DMS114 treated with DMSO at 0.1 percent for 48 hours (cell line): ENCODE measurements around the gene LHPP.

Source experiments
- DNase-seq: peaks from one replicate; lab custom pipeline; 2025; ENCODE audit not compliant: unreplicated experiment; lab: John Stamatoyannopoulos, UW

Gene LHPP

DNA sequence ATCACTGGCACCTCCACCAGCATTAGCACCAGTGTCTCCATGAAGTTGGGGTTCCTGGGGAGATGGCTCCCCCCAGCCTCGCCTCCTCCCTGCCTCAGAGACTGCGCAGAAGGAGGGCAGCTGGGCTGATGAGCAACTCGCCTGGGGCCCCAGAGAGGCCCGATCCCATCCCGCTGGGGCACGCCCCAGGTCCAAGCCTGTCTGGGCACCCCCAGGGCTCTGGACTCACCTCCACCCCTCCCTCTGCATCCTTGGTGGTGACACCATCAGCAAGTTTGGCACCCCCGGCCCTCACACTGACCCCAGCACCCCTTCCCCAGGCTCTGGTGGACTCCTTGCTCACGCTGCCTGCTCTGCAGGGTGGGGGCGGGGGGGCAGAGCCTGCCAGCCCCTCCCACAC lies 89.5 kb downstream of the LHPP start:
- DNase-seq, result no peak

DNA sequence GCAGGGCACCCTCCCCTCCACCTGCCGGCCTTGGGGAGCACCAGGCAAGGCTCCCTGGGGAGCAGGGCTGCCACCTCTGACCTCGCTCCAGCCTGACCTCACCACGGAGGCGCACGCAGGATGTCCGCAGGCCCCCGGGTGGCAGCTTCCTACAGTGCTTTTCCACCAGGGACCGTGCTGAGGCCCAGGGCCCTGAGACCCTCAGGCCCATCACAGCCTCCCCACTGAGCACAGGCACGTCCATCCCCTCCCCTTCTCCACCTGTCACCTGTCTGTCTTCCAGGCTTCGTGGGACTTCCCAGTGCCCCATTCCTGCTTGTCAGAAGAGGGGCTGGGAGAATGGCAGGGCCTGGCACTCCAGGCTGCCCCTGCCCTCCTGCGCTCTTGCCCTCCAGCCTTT lies 90.1 kb downstream of the LHPP start:
- no peak for DNase-seq

- no peak for DNase-seq
Observed at GRCh38 chr10:124552691-124553276, 91.2 kb downstream of the LHPP start.

DNA sequence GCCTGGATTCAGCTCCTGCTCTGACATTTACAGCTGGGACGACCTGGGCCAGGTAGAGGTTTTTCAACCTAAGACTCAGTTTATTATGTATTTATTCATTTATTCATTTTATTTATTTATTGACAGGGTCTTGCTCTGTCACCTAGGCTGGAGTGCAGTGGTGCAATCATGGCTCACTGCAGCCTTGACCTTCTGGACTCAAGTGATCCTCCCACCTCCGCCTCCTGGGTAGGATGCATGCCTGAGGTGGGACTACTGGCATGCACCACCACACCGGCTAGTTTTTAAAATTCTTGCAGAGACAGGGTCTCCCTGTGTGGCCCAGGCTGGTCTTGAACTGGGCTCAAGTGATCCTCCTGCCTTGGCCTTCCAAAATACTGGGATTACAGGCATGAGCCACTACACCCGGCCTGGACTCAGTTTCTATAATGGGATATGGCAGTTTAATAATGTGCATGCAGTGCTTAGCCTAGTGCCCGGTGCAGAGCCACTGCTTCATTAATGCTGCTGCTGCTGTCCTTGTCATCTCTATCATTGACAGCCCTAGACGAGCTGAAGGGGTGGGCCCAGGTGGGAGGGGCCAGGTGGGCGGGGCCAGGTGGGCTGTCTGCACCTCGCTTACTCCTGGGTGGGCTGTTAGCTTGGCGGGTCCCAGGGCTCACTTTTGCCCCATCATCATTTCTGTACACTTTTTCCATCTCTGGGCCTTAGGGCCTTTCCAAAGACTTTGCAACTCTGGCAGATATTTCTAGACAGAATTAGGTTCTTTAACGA lies 92.6 kb downstream of the LHPP start:
- no peak for DNase-seq

DNA sequence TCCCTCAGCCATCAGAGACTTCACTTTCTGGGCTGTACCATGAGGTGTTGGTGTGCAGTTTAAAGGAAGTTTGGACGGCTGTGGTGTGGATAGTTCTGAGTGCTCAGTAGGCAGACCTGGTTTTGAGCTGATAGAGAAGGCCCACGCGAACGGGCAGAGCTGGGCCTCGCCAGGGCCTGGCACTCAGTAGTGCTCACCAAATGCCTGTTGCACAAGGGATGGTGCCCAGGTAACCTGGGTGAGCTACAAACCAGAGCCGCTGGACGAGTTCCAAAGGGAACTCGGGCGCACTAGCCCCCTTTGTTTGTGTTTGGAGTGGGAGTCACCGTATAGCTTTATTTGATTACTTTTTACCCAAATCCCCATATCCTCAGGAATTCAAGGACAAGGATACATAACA lies 95.5 kb downstream of the LHPP start:
- DNase-seq, result no peak

- DNase-seq, result no peak
Observed at GRCh38 chr10:124557648-124558338, 96.2 kb downstream of the LHPP start.

- no peak for DNase-seq
Observed at GRCh38 chr10:124558339-124559321, 97.0 kb downstream of the LHPP start.

- no peak for DNase-seq
Observed at GRCh38 chr10:124559372-124560132, 97.9 kb downstream of the LHPP start.

- no peak for DNase-seq
Observed at GRCh38 chr10:124560377-124561105, 98.9 kb downstream of the LHPP start.

DNA sequence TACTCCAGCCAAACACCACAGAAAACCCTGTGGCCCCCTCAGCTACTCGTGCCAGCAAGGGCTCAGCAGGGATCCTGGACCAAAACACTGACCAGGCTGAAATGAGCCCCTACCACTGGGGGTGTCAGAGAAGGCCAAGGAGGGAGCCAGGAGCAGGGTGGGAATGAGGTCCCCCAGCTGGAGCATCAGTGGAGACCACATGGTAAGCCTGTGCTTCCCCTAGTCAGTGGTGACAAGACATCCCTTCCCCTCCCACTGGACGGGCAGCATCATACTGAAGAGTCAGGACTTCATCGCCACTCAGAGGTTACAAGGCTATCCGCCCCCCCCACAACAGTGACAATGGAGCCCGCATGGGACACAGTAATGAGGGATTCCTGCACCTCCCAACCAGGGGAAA lies 99.6 kb downstream of the LHPP start:
- DNase-seq, result no peak

DNA sequence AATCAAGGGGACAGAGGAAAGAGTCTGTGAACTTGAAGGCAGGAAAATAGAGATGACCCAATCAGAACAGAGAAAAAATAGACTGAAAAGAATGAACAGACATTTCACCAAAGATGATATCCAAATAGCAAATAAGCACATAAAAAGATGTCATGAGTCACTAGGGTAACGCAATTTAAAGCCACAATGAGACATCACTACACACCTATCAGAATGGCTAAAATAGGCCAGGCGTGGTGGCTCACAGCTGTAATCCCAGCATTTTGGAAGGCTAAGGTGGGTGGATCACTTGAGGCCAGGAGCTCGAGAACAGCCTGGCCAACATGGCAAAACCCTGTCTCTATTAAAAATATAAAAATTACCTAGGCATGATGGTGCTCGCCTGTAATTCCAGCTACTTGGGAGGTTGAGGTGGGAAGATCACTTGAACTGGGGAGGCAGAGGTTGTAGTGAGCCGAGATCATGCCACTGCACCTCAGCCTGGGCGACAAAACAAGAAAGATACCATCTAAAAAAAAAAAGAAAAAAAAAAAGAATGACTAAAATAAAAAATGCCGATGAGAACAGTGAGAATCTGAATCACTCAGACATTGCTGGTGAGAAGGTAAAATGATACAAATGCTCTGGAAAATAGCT lies 100.9 kb downstream of the LHPP start:
- DNase-seq, result no peak

DNA sequence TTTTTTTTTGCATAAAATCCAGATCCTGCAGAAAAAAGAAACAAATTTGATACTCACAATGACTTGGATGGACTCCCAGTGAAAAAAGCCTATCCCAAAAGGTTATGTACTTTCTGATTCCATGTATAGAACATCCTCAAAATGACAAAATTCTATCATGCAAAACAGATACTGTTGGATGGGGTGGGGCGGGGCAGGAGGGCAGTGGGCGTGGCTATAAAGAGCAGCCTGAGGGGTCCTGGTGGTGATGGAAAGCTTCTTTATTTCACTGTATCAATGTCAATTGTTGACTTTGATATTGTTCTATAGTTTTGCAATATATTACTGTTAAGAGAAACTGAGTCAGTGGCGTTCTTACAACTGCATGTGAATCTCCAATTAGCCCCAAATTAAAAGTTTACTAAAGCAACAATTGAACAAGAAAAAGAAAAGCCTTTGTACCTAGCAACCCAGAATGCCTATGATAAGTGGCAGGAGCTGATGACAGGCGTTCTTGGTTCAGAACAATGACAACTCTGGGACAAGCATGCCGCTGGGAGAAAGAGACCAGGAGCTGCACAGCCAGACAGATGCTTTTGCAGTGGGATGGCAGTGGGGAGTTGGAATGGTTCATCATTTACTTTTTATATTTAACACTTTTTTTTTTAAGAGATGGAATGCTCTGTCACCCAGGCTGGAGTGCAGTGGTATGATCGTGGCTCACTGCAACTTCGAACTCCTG lies 101.9 kb downstream of the LHPP start:
- DNase-seq, result no peak

DNA sequence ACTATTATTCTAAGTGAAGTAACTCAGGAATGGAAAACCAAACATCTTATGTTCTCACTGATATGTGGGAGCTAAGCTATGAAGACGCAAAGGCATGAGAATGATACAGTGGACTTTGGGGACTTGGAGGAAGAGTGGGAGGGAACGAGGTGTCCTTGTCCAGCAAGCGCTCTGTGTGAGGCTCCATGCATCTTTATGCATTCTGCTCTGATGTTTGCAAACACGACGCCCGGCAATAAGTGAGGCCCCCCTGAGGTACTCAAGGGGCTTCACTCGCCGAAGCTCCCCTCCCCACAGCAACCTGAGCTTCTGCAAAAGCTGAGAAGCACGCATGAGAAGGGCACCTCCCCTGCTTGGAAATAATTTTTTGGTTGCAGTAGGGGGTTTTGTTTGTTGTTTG lies 103.3 kb downstream of the LHPP start:
- DNase-seq, result no peak

- no peak for DNase-seq
Observed at GRCh38 chr10:124565565-124566221, 104.1 kb downstream of the LHPP start.

DNA sequence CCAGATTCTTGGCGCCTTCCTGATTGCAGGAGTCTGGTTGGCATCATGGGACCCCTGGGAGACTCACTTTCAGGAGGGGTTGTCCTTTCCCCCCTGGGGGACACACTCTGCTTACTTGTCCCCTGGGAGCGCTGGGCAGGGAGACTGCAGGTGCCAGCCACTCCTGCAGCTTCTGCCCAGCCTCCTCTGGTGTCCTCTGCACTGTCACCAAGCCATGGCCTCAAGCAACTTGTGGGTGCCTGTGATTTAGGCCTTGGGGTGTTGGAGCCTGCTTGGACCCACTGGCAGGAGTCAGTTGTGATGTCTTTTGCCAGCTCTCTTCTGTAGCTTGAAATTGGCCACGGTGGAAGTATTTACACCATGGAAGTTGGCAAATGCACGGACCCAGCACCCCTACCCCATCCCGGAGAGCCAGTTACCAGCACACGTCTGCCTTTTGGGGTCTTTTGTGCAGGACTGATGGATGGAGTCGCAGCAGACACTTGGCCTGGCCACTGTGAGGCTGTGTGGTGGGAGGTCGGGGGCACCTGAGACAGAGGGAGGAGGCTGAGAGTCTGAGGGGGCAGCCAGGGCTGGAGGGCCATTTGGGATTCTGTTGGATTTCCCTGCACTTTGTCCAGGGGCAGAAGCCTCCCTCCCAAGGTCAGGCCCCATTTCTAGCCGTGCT lies 104.7 kb downstream of the LHPP start:
- DNase-seq, result no peak

- DNase-seq, result no peak
Observed at GRCh38 chr10:124566981-124567835, 105.6 kb downstream of the LHPP start.

GRCh38 chr10:124568339-124568738 lies 106.7 kb downstream of the LHPP start:
- no peak for DNase-seq
